H9 (cell line): ENCODE data around the gene PTTG2. TPM values are rescaled to one million over a fixed set of nuclear protein-coding genes. Genes with fewer than 3 reads are reported as not detected.

Experiments
- DNase-seq: peaks from one replicate; pipeline ENCODE4 v3.0.0-alpha.2; 2017
- H2AFZ ChIP-seq: one replicate; pipeline ENCODE4 v1.6.1; 2013; ENCODE audit warnings: mild to moderate bottlenecking, low read length, control low read depth, moderate library complexity
- H2AK5ac ChIP-seq: 2 replicates; pipeline ENCODE4 v1.6.1; 2013; ENCODE audit warnings: low read length, control low read depth, mixed read lengths; ENCODE audit not compliant: insufficient read length
- H2BK120ac ChIP-seq: one replicate; pipeline ENCODE4 v1.6.1; 2013; ENCODE audit warnings: low read depth, mild to moderate bottlenecking, low read length, control low read depth, inconsistent platforms; ENCODE audit not compliant: poor library complexity, severe bottlenecking
- H2BK12ac ChIP-seq: 2 replicates; pipeline ENCODE4 v1.6.1; 2013; ENCODE audit warnings: low read length, control low read depth, mixed read lengths, low read depth; ENCODE audit not compliant: insufficient read length
- H2BK15ac ChIP-seq: 2 replicates; pipeline ENCODE4 v1.6.1; 2013; ENCODE audit warnings: low read depth, low read length, control low read depth
- H2BK20ac ChIP-seq: one replicate; pipeline ENCODE4 v1.6.1; 2013; ENCODE audit warnings: low read depth, mild to moderate bottlenecking, low read length, control low read depth, inconsistent platforms; ENCODE audit not compliant: poor library complexity, severe bottlenecking
- H2BK5ac ChIP-seq: 2 replicates; pipeline ENCODE4 v1.6.1; 2013; ENCODE audit warnings: low read length, control low read depth, mixed read lengths; ENCODE audit not compliant: insufficient read length
- H3K14ac ChIP-seq: 2 replicates; pipeline ENCODE4 v1.6.1; 2013; ENCODE audit warnings: low read length, control low read depth; ENCODE audit not compliant: insufficient read depth
- H3K18ac ChIP-seq: 2 replicates; pipeline ENCODE4 v1.6.1; 2013; ENCODE audit warnings: low read depth, mild to moderate bottlenecking, mixed read lengths, low read length, control low read depth; ENCODE audit not compliant: insufficient read length
- H3K23ac ChIP-seq: 2 replicates; pipeline ENCODE4 v1.6.1; 2013; ENCODE audit warnings: low read length, control low read depth, mixed read lengths, low read depth; ENCODE audit not compliant: insufficient read length
- H3K23me2 ChIP-seq: 2 replicates; pipeline ENCODE4 v1.6.1; 2013; ENCODE audit warnings: low read depth, mild to moderate bottlenecking, mixed read lengths, low read length, control low read depth; ENCODE audit not compliant: insufficient read length, poor library complexity, severe bottlenecking
- H3K27ac ChIP-seq: 2 replicates; pipeline ENCODE4 v1.5.1; 2013; ENCODE audit warnings: low read length, control low read depth, mixed read lengths, low read depth; ENCODE audit not compliant: insufficient read length
- H3K27me3 ChIP-seq: 2 replicates; pipeline ENCODE4 v1.6.1; 2013; ENCODE audit warnings: low read length, control low read depth, inconsistent platforms; ENCODE audit not compliant: insufficient read depth
- H3K4ac ChIP-seq: 2 replicates; pipeline ENCODE4 v1.6.1; 2013; ENCODE audit warnings: low read depth, mild to moderate bottlenecking, control low read depth, inconsistent platforms, low read length, moderate library complexity
- H3K4me1 ChIP-seq: 2 replicates; pipeline ENCODE4 v1.6.1; 2013; ENCODE audit warnings: low read length, control low read depth, inconsistent platforms; ENCODE audit not compliant: insufficient read depth
- H3K4me2 ChIP-seq: 2 replicates; pipeline ENCODE4 v1.6.1; 2013; ENCODE audit warnings: low read length, control low read depth, mixed read lengths; ENCODE audit not compliant: insufficient read length, insufficient read depth
- H3K56ac ChIP-seq: 2 replicates; pipeline ENCODE4 v1.6.1; 2013; ENCODE audit warnings: low read depth, mild to moderate bottlenecking, mixed read lengths, low read length, control low read depth; ENCODE audit not compliant: insufficient read length
- H3K79me1 ChIP-seq: 2 replicates; pipeline ENCODE4 v1.6.1; 2013; ENCODE audit warnings: low read depth, mild to moderate bottlenecking, moderate library complexity, low read length, control low read depth, inconsistent platforms; ENCODE audit not compliant: insufficient read depth, poor library complexity, severe bottlenecking
- H3K79me2 ChIP-seq: 2 replicates; pipeline ENCODE4 v1.6.1; 2013; ENCODE audit warnings: low read length, control low read depth, inconsistent platforms; ENCODE audit not compliant: insufficient read depth
- H3K9ac ChIP-seq: 2 replicates; pipeline ENCODE4 v1.6.1; 2013; ENCODE audit warnings: low read length, control low read depth, mixed read lengths; ENCODE audit not compliant: insufficient read length; ENCODE audit errors: extremely low read depth
- H3K9me3 ChIP-seq: one replicate; pipeline ENCODE4 v1.6.1; 2013; ENCODE audit warnings: low read depth, low read length, inconsistent platforms; ENCODE audit not compliant: control insufficient read depth
- H3T11ph ChIP-seq: one replicate; pipeline ENCODE4 v1.6.1; 2013; ENCODE audit warnings: mild to moderate bottlenecking, low read length, control low read depth, inconsistent platforms
- H4K20me1 ChIP-seq: one replicate; pipeline ENCODE4 v1.6.1; 2013; ENCODE audit not compliant: control insufficient read depth, insufficient read length, insufficient read depth
- H4K5ac ChIP-seq: 2 replicates; pipeline ENCODE4 v1.6.1; 2013; ENCODE audit warnings: low read depth, mild to moderate bottlenecking, mixed read lengths, low read length, control low read depth; ENCODE audit not compliant: insufficient read length
- H4K8ac ChIP-seq: replicated peaks from 2 replicates; pipeline ENCODE4 v1.6.1; 2013; ENCODE audit warnings: low read length, control low read depth, mixed read lengths, low read depth; ENCODE audit not compliant: insufficient read length
- H4K91ac ChIP-seq: 2 replicates; pipeline ENCODE4 v1.6.1; 2013; ENCODE audit warnings: low read depth, mild to moderate bottlenecking, moderate library complexity, mixed read lengths, low read length, control low read depth; ENCODE audit not compliant: insufficient read length
- H3K27ac Mint-ChIP-seq, 3 experiments: 2 replicates in 2 of 3; 3 replicates in 1 of 3; pipeline ENCODE4 v1.8.0; 2020 to 2021; ENCODE audit warnings: mixed read lengths in 3 of 3, mild to moderate bottlenecking in 1 of 3, moderate library complexity in 1 of 3
- H3K27me3 Mint-ChIP-seq: 2 replicates; pipeline ENCODE4 v1.8.0; 2021; ENCODE audit warnings: low read depth, mild to moderate bottlenecking, moderate library complexity, mixed read lengths
- H3K36me3 Mint-ChIP-seq, 3 experiments: 2 replicates in 2 of 3; 3 replicates in 1 of 3; pipeline ENCODE4 v1.8.0; 2020 to 2021; ENCODE audit warnings: low read depth in 3 of 3, mixed read lengths in 3 of 3; ENCODE audit not compliant: insufficient read depth in 1 of 3
- H3K4me1 Mint-ChIP-seq, 2 experiments: 2 replicates each; pipeline ENCODE4 v1.8.0; 2020; ENCODE audit warnings: mixed read lengths in 2 of 2
- H3K4me3 Mint-ChIP-seq, 2 experiments: 2 replicates in 1 of 2; 3 replicates in 1 of 2; pipeline ENCODE4 v1.8.0; 2020 to 2021; ENCODE audit warnings: mild to moderate bottlenecking in 2 of 2, mixed read lengths in 2 of 2, moderate library complexity in 1 of 2
- H3K9me3 Mint-ChIP-seq, 2 experiments: 2 replicates in 1 of 2; 3 replicates in 1 of 2; pipeline ENCODE4 v1.8.0; 2020; ENCODE audit warnings: mild to moderate bottlenecking in 2 of 2, mixed read lengths in 2 of 2, moderate library complexity in 1 of 2
- WGBS: extraction: QIAGEN DNeasy Blood & Tissue Kit; methylation state at CpG from one replicate; pipeline ENCODE4 v1.1.7; 2013; ENCODE audit warnings: missing lambda C conversion rate, low lambda C conversion rate, mixed read lengths; ENCODE audit not compliant: insufficient read length; ENCODE audit errors: extremely low coverage; 5-methylcytosine and 5-hydroxymethylcytosine counted together
- total RNA-seq: library from RNA; stranded (reverse); gene quantifications from 2 replicates; pipeline ENCODE4 v1.2.1, GENCODE V29; 2021
- TF ChIP-seq, protein P1 (sequence below): fragments of 200-600 bp; sonication (generic); conservative IDR thresholded peaks from 3 replicates; pipeline ENCODE4 v1.8.0; 2021; ENCODE audit warnings: antibody characterized with exemption, mild to moderate bottlenecking

The PTTG2 gene
- total RNA-seq, 1 experiment from 2014 or later, result not detected

DNA sequence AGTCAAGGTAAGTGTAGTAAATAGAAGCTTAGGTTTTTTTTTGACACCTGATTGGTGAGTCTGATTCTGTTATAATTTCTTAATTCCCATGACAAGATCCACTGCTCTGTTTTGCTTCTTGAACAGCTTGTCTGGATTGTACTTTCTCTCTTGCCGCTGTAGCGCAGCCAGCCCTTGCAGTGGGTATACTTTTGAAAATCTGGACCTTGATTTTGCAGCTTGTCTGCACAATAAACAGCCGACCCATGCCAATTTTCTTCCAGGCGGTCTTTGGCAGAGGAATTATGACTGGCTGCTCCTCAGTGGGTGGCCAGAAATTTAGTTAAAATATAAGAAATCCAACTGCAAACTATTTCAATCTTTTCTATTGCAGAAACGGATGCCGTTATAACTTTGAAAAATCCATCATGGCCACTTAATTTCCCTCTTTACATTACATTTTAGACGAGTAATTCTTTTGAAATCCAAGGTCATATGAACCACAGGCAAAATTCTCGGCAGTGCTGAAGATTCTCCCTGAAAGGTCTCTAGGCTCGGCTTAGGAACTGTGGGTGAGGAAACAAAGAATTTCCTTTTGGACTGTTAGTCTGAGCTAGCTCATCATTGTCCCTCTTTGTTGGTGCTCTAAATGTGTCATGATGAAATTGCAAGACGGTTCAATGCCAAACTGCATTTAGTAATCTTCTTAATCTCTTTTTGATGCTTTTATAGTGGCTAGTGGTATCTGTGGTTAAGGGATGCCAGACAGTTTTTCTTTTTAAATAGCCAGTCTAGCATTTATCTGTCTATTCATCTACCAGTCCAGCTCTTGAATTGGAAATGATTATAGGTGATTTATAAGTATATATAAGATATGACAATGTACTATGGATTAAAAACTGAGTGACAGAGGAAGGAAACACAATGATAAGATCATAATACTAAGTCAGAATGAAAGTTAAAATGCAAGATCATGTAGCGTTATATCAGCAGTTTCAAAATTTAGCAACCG, 31.5 kb upstream of the PTTG2 start:
- no peaks in the 10 kb centered on the region for H3K27me3 Mint-ChIP-seq
- no peaks in the 10 kb centered on the region; a peak in 1 of 7 replicates for H3K36me3 Mint-ChIP-seq
- no peaks in the 10 kb centered on the region for H3K4me1 ChIP-seq
- H3K4me3 Mint-ChIP-seq, result no peak overlapping the region
- H4K20me1 ChIP-seq, result no peaks in the 10 kb centered on the region
- H3K4me2 ChIP-seq, result no peak overlapping the region
- no peak overlapping the region for H3K9ac ChIP-seq
- H3K9me3 ChIP-seq, result no peaks in the 10 kb centered on the region
- no peak overlapping the region for H2BK12ac ChIP-seq
- H3K23me2 ChIP-seq, result no peaks in the 10 kb centered on the region
- no peak overlapping the region for H4K5ac ChIP-seq
- no peaks in the 10 kb centered on the region for H3K27me3 ChIP-seq
- H3K23ac ChIP-seq, result no peak overlapping the region
- H3T11ph ChIP-seq, result no peak overlapping the region
- H2BK5ac ChIP-seq, result no peak overlapping the region
- H3K9me3 Mint-ChIP-seq, result no peaks in the 10 kb centered on the region
- H3K27ac ChIP-seq, result no peak overlapping the region
- H2BK20ac ChIP-seq, result no peak overlapping the region
- H3K56ac ChIP-seq, result no peak overlapping the region
- H4K91ac ChIP-seq, result no peak overlapping the region
- H2AFZ ChIP-seq, result no peak overlapping the region
- H2BK120ac ChIP-seq, result no peak overlapping the region
- H2BK15ac ChIP-seq, result no peak overlapping the region
- H4K8ac ChIP-seq, result no peak overlapping the region
- H3K79me2 ChIP-seq, result no peaks in the 10 kb centered on the region
- no peak for DNase-seq
- no peak overlapping the region for H3K27ac Mint-ChIP-seq
- H3K4ac ChIP-seq, result no peak overlapping the region
- H3K14ac ChIP-seq, result no peak overlapping the region
- H3K79me1 ChIP-seq, result no peaks in the 10 kb centered on the region
- no CpG with 5 or more reads among the region's 12 CpGs for WGBS
- no peak overlapping the region for H3K18ac ChIP-seq
- H3K4me1 Mint-ChIP-seq, result peaks cover 6 to 15% of the 10 kb centered on the region in 2 experiments
- H2AK5ac ChIP-seq, result no peak overlapping the region
- TF ChIP-seq, protein P1, sequence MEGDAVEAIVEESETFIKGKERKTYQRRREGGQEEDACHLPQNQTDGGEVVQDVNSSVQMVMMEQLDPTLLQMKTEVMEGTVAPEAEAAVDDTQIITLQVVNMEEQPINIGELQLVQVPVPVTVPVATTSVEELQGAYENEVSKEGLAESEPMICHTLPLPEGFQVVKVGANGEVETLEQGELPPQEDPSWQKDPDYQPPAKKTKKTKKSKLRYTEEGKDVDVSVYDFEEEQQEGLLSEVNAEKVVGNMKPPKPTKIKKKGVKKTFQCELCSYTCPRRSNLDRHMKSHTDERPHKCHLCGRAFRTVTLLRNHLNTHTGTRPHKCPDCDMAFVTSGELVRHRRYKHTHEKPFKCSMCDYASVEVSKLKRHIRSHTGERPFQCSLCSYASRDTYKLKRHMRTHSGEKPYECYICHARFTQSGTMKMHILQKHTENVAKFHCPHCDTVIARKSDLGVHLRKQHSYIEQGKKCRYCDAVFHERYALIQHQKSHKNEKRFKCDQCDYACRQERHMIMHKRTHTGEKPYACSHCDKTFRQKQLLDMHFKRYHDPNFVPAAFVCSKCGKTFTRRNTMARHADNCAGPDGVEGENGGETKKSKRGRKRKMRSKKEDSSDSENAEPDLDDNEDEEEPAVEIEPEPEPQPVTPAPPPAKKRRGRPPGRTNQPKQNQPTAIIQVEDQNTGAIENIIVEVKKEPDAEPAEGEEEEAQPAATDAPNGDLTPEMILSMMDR, result no peak
